Stimulated activated CD4-positive, alpha-beta T cell treated with anti-CD3 and anti-CD28 coated beads, Interleukin-15, amount 100 ng/mL, for 48 hours (primary cell): ENCODE data around the gene RNASE7.
"Not testable (repeated sequence)": the region's sequence is repeated elsewhere in the genome, so short reads cannot be mapped to it uniquely, and the experiment has no call there.

Experiments
- DNase-seq, 2 donors: peaks; one replicate each; pipeline ENCODE4 v3.0.0-alpha.2; 2020; ENCODE audit warnings: low read depth in 2 of 2

Gene RNASE7, protein sequence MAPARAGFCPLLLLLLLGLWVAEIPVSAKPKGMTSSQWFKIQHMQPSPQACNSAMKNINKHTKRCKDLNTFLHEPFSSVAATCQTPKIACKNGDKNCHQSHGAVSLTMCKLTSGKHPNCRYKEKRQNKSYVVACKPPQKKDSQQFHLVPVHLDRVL

DNA sequence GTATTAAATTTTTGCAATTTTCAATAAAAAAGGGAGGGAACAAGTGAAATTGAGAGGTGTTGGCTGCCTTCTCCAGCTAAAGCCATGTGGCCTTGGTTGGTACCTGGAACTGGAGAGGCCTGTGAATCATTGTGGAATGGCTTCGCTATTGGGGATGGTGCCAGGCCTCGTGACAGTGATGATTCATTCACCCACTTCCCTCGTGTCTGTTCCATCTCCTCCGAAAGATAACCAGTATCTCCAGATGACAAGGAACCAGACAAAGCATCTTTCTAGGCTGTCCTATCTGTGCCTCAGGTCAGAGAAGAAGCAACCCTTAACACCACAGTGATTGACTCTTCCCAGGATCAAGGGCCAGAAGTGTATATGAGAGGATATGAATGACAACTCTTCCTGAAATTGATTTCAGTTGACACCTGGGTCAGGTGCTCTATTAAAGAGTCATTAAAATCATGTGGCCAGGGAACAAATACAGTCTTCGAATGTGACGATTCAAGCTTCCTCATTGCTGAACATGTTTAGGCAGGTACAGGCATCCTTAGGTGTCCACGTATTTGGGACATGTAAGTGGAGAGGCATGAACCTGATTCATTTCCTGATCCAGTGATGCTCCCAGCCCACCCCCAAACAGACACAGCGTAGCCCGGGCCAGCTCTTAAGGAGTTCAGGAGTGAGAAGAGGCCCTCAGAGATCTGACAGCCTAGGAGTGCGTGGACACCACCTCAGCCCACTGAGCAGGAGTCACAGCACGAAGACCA is at the start of gene RNASE7:
RNASE7 (plus strand) TSS at position 687 of the 758 bp plus-strand sequence. CDS start 631 bp downstream, outside the sequence.
- no peak for DNase-seq

DNA sequence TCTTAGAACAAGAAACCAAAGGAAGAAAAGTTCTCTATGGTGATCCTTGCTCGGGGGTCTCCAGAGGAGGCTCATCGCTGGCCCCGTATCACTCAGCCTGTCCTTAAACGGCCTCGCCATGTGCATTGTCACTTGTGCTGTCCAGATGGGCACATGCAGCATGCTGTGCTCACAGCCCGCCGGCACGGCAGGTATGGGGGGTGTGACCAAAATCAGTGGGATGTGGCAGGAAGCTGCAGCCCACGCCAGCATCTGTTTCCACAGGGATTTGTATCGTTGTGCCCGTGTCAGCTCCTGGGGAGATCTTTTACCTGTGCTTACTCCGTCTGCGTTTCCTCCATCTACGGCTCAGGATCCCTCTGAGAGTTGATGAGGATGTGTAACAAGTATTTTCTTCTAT is 45.6 kb upstream of the RNASE7 start:
- DNase-seq, result no peak

DNA sequence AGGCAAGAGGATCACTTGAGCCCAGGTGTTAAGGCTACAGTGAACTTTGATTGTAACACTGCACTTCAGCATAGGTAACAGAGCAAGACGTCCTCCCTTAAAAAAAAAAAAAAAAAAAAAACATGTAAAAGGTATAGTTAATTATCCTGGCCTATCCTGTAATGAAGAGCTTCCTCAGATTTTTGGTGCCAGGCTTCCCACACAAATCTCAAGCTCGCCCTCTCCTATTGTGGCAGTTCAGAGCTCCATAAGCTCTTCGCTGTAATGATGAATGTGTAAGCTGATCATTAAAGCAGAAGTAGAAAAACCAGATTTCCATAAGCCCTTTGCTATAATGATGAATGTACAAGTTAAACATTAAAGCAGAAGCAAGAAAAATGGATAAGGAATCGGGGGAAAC is 45.0 kb upstream of the RNASE7 start:
- no peak for DNase-seq

DNA sequence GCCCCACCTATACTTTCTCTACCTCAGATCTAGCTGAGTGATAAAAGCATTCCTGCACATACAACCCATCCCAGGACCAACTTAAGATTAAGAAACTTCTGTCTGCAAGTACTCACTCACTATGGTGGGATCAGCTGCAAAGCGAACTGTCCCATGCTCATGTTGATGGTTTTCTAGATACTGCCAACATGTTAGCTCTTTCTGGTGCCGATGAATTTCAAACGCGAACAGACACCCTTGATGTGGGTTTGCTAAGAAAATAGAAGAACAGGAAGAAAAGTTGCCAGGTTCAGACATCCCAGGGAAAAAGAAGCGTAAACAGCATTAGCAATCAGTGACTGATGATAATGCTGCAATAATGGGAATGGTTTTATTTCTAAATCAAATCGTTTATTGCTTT is 44.6 kb upstream of the RNASE7 start:
- DNase-seq, result no peak

DNA sequence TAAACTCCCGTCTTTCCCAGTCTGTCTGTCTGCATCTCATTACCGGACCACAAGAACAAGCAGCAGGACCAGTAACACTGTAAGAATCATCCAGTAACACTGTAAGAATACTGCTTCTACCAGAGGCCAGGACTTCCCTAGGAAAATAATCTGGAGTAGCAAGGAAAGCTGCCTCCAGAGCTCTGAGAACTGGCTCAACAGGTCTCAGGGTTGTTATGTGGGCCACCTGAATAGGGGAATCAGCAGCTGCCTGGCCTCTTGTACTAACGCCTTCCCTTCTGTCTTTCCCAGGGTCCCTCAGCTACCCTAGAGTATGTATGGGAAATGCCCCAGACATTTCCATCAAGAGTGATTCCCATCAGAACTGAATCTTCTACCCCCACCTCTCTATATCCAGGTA is 44.0 kb upstream of the RNASE7 start:
- DNase-seq, result no peak

DNA sequence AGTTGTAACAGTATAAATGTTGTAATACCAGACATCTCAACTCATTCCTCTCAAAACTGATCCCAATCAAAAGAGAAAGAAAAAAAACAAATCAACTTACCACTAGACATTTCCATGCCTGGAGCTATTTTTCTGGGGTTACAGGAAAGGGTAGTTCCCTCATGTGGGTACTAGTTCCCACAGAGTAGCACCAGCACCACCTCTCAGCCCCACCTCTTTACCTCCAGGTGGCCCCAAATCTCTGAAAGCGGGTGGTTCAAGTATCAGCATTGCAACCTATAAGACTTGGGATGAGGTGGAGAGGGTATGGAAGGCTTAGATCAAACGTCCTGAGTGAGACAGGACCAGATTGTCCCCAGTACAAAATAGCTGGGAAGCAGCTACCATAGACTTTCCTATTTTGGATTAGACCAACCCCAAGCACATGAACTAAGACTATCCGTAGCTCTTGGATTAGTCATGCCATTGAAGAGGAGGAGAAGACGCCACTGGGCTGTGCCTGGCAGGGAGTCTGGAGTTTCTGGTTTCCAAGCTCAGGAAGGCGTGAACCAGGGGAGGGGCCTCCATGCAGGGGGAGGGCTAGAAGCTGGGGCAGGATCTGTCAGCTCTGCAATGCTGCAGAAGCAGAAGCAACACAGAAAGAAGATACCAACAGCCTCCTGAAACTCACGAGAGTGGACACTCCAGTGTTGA is 43.3 kb upstream of the RNASE7 start, which contains the start of gene SLC39A2:
SLC39A2 (plus strand) TSS at position 620 of the 693 bp plus-strand sequence. CDS start 154 bp downstream, outside the sequence.
- DNase-seq, result no peak

DNA sequence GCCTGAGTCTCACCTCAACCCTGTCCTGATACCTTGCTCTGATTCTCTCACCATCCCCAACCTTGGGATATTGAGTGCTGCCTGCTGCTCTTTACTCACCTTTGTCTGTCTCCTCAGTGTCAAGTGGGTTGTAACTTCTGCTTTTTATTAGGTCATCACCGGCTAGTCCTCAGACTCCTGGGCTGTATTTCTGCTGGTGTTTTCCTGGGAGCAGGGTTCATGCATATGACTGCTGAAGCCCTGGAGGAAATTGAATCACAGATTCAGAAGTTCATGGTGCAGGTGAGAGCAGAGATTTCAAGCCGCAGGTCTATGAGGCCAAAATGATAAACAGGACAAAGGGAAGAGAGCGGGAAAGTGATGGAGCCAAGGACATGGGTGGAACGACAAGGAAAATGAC is 42.6 kb upstream of the RNASE7 start:
- no peak for DNase-seq

DNA sequence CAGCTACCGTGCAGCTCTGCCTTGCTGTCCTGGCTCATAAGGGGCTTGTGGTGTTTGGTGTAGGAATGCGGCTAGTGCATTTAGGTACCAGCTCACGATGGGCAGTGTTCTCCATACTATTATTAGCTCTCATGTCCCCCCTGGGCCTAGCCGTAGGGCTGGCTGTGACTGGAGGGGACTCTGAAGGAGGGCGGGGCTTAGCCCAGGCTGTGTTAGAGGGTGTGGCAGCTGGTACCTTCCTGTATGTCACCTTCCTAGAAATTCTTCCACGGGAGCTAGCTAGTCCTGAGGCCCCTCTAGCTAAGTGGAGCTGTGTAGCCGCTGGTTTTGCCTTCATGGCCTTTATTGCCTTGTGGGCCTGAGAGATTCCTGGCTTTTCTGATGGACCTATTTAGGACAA is 40.9 kb upstream of the RNASE7 start:
- DNase-seq, result no peak

DNA sequence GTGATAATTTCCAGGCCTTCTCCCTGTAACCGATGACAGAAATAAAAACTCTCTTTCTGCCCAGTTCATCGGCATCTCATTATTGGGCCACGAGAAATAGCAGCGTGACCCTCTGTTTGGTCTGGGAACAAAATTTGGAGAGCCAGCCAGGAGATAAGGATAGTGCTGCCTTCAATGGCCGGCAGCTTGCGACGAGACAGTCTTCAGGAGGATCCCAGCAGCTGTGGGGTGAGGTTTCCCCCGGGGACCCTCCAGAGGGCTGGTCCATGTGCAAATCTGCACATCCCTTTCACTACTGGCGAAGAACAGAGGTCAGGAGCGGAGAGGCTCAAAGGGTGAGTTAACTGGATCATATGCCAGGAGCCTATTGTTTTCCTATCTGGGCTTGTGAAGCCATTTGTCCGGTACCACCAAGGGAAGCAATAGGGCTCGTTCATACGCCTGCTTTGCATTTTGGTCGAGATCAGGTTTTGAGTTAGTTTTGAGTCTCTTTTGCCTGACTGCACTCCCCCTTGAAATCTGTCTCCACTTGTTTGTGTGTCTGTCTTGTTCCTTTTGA is 38.3 kb upstream of the RNASE7 start:
- DNase-seq, result no peak

DNA sequence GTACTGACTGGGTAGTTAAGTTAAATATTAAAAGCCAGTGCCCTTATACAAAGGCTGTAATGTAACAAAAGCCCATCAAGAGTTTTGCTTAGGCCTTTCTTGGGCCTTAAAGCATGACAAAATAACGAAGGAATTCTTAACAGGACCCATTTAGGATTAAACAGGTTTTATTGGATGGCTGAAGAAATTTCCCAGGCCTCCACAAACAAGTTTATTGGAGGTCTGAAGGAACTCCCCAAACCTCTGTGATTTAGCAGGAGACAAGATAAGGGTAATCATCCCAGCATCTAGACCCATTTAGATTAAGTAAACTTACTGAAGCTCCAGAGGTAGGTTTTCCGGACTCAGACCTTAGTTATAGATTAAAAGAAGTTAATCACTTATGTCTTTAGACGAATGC is 32.4 kb upstream of the RNASE7 start:
- not testable (repeated sequence) for DNase-seq

DNA sequence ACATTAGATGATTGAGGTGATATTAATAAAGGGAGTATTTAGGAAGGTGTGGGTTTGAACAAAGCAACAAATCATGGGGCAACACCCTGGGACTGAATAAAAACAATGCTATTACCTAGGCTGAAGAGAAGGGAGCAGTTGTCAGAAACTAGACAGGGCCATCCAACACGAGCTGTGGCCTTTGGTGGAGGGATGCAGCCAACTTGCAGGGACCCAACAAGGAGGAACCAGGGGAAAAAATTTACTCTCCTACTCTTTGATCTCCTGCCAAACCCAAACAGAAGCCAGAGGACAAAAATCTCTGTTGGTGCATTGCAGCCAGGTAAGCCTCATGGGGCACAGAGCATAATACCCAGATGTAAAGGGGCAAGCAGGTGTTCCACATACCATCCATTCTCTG is 31.0 kb upstream of the RNASE7 start:
- no peak for DNase-seq

DNA sequence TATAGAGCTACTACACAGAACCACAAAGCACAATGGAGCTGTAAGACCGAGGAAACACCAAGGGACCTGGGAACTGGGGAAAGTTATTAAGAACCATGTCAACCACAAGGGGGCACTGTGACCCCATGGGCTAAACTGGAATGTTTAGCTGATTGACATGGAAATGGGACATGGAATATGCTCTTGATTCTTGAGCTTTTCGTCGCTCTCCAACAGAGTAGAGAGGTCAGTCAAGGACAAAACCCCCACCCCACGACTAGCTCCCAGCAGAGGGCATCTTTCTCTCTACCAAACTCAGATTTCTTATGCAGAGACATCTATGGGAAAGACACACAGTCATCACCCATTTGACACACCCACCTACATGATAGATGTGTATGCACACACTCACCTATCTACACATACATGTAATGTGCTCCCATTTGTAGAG is 27.4 kb upstream of the RNASE7 start:
- DNase-seq, result peak; percentile 51 to 62

DNA sequence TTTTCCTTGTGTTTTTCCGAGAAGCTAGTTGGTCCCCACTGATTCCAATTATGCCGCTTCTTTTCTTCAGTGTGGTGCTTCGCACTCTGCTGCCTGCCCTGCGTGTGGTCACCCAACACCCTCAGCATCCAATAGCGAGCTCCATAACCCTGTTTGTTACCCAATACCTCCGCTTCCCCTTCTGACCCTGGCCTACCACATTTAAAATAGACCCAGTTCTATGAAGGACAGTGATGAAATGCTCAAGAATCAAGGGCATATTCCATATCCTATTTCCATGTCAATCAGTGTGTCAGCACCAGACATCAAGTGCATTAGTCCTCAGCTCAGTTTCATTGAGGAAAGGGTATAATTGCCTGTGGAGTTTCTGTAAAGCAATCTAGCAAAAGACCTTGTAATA is 26.9 kb upstream of the RNASE7 start:
- no peak for DNase-seq

DNA sequence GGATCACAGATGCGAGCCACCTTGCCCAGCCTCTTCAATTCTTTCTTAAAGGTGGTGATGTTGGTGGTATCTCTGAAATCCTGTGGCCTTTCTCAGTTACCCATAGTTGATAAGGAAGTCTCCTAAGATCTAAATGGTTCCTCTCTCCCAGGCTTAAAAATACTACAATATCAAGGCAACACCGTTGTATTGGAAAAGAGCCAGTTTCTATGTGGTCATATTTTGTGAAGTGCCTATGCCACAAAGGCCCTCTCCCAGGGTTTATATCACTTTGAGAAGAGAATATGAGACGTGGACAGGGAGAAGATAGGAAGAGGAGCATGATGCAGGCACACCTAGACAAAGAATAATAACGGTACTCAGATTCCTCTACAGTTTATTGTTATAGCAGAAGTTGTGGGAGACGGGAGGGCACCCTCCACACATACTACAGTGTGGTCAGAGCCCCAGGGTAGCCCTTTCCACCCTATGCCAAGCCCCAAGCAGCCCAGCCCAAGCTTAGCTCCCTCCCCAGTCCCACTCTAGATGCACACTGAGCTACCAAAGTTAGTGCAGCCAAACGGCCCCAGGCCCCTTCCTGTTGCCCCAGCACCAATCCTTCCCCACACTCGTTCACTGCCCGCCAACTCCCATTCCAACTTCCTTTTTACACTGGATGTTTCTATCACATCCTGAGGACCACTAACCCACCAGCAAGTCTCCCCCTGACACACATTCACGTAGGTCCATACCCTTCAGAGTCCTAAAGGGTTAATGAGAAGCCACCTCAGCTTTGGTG is 25.6 kb upstream of the RNASE7 start:
- DNase-seq, result no peak

DNA sequence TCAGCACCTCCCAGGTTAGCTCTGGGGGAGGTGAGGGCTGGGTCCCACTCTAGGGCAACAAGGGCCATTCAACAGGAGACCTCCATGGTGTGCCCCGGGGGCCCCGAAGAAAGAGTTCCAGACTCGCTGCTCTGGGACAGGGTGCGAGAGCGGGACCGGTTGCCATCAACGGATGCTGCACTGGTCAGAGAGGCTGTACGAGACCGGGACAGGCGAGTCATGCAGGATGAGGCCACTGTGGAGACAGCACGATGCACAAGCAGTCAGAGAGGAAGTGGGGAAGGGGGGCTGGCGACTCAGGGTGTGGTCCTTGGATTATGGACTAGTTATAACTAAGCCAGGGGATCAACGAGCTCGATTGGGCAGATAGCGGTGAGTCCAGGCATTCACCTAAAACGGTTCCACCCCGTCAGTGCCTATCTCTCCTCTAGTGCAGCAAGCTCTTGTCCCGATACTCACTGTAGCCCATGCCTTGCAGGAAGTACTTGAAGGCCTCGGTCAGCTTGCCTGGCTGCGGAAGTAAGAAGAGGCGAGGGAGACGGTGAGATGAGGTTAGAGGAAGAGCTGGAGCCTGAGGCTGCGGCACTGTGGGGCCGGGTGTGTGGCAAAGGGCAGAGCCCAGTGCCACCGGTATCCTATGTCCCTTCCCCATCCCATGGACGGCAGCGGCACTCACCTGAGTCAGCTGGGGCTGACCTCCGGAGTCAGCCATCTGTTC is 24.5 kb upstream of the RNASE7 start:
- no peak for DNase-seq

DNA sequence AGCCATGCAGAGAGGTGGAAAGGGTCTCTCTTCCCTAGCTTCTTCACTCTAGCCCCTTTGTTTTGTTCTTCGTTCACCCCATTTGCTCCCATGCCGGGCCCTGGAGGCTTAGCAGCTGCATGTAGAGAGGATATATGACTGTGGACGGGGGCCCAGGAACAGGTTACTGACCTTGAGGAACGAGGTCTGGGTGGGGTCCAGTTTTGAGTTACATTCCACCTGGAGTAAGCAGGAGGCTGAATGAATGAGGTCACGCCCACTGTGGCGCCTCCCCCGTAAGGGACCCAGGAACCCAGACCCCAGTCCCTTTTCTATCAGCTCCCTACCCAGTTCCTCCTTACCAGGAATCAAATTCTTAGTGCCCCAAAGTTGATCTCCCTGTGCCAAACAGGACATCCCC is 23.9 kb upstream of the RNASE7 start:
- DNase-seq, result no peak

DNA sequence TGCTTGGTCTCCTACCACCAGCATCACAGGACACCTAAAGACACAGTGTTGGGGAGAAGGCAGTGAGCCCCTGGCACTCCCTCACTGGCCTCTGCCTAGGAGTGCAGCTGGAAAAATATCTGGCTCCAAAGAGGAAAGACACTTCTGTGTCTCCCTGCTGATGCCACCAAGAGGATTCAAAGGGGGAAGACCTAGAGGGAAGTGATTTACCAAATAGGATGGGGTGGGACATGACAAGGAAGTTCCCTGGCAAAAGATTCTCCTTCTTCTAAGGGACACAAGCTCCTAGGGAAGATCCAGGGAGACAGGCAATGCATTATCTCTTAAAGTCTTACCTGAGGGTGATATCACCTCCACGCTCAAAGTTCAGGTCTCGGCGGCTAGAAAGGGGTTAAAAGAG is 23.4 kb upstream of the RNASE7 start:
- no peak for DNase-seq

DNA sequence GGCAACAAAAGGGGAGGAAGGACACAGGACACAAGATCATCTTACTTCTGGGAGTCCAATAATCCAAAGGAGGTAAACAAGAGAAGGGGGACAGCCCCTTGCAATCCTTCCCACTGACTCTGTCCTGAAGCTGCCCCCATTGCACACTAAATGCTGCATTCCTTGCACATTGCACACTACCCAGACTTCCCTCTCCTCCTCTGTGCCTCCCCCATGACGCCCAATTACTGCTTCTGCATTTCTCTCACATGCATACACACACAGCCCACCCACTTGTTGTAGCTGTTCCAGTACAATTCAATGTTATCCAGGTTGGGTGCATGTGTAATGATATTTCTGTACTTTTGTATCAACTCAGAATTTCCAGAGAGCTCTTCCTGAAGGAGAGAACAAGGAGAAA is 22.8 kb upstream of the RNASE7 start:
- DNase-seq, result no peak

DNA sequence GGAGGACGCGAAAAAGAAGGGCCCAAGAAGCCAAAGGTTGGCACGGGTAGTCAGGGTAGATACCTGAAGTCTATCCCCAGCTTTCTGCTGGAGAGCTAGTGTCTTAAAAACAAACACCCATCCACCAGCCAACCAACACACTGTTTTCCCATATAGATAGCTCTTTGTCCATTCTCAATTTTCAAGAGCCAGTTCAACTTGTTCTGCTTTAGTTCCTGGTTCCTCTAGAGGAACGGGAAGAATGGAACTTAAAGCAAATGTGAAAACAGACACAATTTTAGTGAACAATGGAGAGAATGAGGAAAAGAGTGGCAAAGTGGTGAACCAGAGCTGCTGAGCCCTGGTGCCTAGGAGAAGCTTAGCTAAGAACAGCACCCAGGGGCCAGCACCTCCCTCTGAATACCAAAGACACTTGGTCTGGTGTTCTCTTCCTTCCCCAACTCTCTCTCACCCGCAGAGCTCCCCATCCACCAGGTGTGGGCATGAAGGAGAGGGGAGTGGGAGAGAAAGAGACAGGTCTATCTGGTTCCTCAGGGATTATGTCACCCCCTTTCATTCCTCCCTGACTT is 21.1 kb upstream of the RNASE7 start:
- DNase-seq, result no peak

DNA sequence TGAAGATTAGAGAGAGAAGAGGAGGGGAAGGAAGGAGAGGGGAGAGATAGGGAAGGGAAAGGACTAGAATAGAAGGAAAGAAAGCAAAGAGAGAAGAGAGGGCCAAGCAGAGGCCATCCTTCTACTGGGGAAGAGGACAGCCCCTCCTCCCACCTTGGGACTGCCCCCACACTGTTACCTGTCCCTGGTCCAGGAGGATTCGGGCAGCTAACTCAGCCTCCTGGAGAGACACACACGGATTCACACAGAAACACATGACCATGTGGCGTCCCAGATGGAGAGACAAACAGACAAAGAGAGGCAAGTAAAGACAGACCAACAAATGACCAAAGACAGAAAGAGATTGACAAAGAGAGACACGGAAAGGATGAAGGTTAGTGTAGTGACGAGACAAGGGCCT is 19.5 kb upstream of the RNASE7 start:
- DNase-seq, result no peak

DNA sequence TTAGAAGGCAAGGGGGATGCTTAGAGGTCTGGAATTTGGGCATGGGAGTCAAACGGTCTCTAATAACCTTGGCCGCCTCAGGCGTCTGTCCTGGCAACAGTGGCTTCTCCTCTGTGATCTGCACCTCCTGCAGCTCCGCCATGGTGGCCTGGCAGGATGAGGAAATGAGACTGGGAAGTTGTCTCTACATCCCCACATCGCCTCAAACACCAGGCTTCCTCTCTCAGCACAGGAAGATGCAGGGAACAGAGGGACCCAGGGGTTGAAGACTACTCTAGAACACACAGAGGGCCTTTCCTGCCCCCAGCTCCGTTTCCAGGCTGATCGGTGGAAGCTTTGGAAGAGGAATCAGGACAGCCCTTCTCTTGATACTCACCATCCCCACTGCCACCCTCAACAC is 19.0 kb upstream of the RNASE7 start:
- DNase-seq, result no peak
